SK-N-SH treated with all-trans-retinoic acid at 6 μM for 48 hours (cell line): ENCODE measurements around the gene SLC19A1.

Source experiments
- ATAC-seq: fragments of 200-7000 bp; cut with Tn5 transposase; 3 replicates; pipeline ENCODE4 v1.9.1; 2020; ENCODE audit warnings: mild to moderate bottlenecking, moderate library complexity
- BACH2 ChIP-seq: fragments of 250-450 bp; sonication (Bioruptor Pico); IDR thresholded peaks from 2 replicates; pipeline ENCODE4 v1.9.0; 2021; ENCODE audit warnings: mild to moderate bottlenecking, borderline replicate concordance
- CREB5 ChIP-seq: fragments of 250-450 bp; sonication (Bioruptor Pico); IDR thresholded peaks from 2 replicates; pipeline ENCODE4 v1.5.1; 2020; ENCODE audit warnings: low read depth, mild to moderate bottlenecking, moderate library complexity
- CSRNP3 ChIP-seq: fragments of 250-450 bp; sonication (Bioruptor Pico); IDR thresholded peaks from 2 replicates; pipeline ENCODE4 v1.5.1; 2021; ENCODE audit warnings: mild to moderate bottlenecking, moderate library complexity
- ESRRG ChIP-seq: fragments of 250-450 bp; sonication (Bioruptor Pico); IDR thresholded peaks from 2 replicates; pipeline ENCODE4 v1.6.1; 2021; ENCODE audit warnings: mild to moderate bottlenecking
- GLIS3 ChIP-seq: fragments of 250-450 bp; sonication (Bioruptor Pico); IDR thresholded peaks from 2 replicates; pipeline ENCODE4 v1.5.0; 2020; ENCODE audit warnings: mild to moderate bottlenecking, moderate library complexity
- ISL1 ChIP-seq: fragments of 250-450 bp; sonication (Bioruptor Pico); IDR thresholded peaks from 2 replicates; pipeline ENCODE4 v2.1.2; 2022; ENCODE audit warnings: mild to moderate bottlenecking, moderate library complexity
- OSR1 ChIP-seq: fragments of 250-450 bp; sonication (Bioruptor Pico); IDR thresholded peaks from 2 replicates; pipeline ENCODE4 v1.8.0; 2022; ENCODE audit warnings: moderate library complexity, mild to moderate bottlenecking, inconsistent platforms
- PATZ1 ChIP-seq: fragments of 250-450 bp; sonication (Bioruptor Pico); IDR thresholded peaks from 2 replicates; pipeline ENCODE4 v1.8.0; 2020; ENCODE audit warnings: mild to moderate bottlenecking, moderate library complexity, borderline replicate concordance
- PPARA ChIP-seq: fragments of 250-450 bp; sonication (Bioruptor Pico); IDR thresholded peaks from 2 replicates; pipeline ENCODE4 v1.5.0; 2020; ENCODE audit warnings: mild to moderate bottlenecking, borderline replicate concordance
- SNAI2 ChIP-seq: fragments of 250-450 bp; sonication (Bioruptor Pico); IDR thresholded peaks from 2 replicates; pipeline ENCODE4 v1.5.0; 2020; ENCODE audit warnings: mild to moderate bottlenecking, moderate library complexity
- TCF4 ChIP-seq: fragments of 250-450 bp; sonication (Bioruptor Pico); IDR thresholded peaks from 2 replicates; pipeline ENCODE4 v1.8.0; 2021; ENCODE audit warnings: mild to moderate bottlenecking, moderate library complexity, borderline replicate concordance
- TOX ChIP-seq: fragments of 250-450 bp; sonication (Bioruptor Pico); IDR thresholded peaks from 2 replicates; pipeline ENCODE4 v1.8.0; 2021; ENCODE audit warnings: mild to moderate bottlenecking, moderate library complexity, borderline replicate concordance
- TSHZ2 ChIP-seq: fragments of 250-450 bp; sonication (Bioruptor Pico); IDR thresholded peaks from 2 replicates; pipeline ENCODE4 v1.5.0; 2020; ENCODE audit warnings: mild to moderate bottlenecking, moderate library complexity
- ZC3H10 ChIP-seq: fragments of 250-450 bp; sonication (Bioruptor Pico); IDR thresholded peaks from 2 replicates; pipeline ENCODE4 v1.5.1; 2021; ENCODE audit warnings: mild to moderate bottlenecking, moderate library complexity
- ZFP3 ChIP-seq: fragments of 250-450 bp; sonication (Bioruptor Pico); IDR thresholded peaks from 2 replicates; pipeline ENCODE4 v1.5.0; 2020; ENCODE audit warnings: mild to moderate bottlenecking, moderate library complexity
- ZFP30 ChIP-seq: fragments of 450-650 bp; formaldehyde crosslinking; IDR thresholded peaks from 2 replicates; pipeline ENCODE4 v1.5.0; 2022; ENCODE audit warnings: mild to moderate bottlenecking, moderate library complexity
- ZNF565 ChIP-seq: fragments of 450-650 bp; formaldehyde crosslinking; conservative IDR thresholded peaks from 2 replicates; pipeline ENCODE4 v1.5.0; 2020; ENCODE audit warnings: low read depth, mild to moderate bottlenecking, moderate library complexity
- ZNF70 ChIP-seq: fragments of 450-650 bp; formaldehyde crosslinking; IDR thresholded peaks from 2 replicates; pipeline ENCODE4 v1.5.0; 2020; ENCODE audit warnings: mild to moderate bottlenecking, moderate library complexity
- ZNF8 ChIP-seq: fragments of 450-650 bp; formaldehyde crosslinking; IDR thresholded peaks from 2 replicates; pipeline ENCODE4 v1.5.0; 2020; ENCODE audit warnings: mild to moderate bottlenecking, moderate library complexity

The SLC19A1 gene

GRCh38 chr21:45464309-45464708, 77.9 kb downstream of the SLC19A1 start:
- no peak for ATAC-seq
- TF ChIP-seq PATZ1 (CRISPR knock-in tag) (no peak), BACH2 (CRISPR knock-in tag) (no peak), SNAI2 (CRISPR knock-in tag) (no peak), TOX (CRISPR knock-in tag) (no peak), PPARA (no peak), OSR1 (CRISPR knock-in tag) (no peak), ZC3H10 (no peak), ZNF565 (CRISPR knock-in tag) (no peak), ZNF8 (no peak), ESRRG (CRISPR knock-in tag) (no peak), ZNF70 (no peak), ISL1 (CRISPR knock-in tag) (no peak)

- TF ChIP-seq OSR1 (CRISPR knock-in tag) (no peak), ESRRG (CRISPR knock-in tag) (no peak), PATZ1 (CRISPR knock-in tag) (no peak), ZFP3 (CRISPR knock-in tag) (no peak), ZNF565 (CRISPR knock-in tag) (no peak), ZNF8 (no peak), CSRNP3 (CRISPR knock-in tag) (no peak), ZFP30 (CRISPR knock-in tag) (no peak), GLIS3 (no peak), TSHZ2 (CRISPR knock-in tag) (no peak), TCF4 (CRISPR knock-in tag) (no peak), CREB5 (CRISPR knock-in tag) (no peak)
- no peak for ATAC-seq
These were observed 78.4 kb downstream of the SLC19A1 start for GRCh38 chr21:45463871-45464270.

- ATAC-seq = no peak
These were observed 80.4 kb downstream of the SLC19A1 start for GRCh38 chr21:45461806-45462341.

More at GRCh38 chr21:45461806-45462341, 80.4 kb downstream of the SLC19A1 start:
- TF ChIP-seq BACH2 (CRISPR knock-in tag) (no peak), GLIS3 (no peak), ZNF8 (no peak), CSRNP3 (CRISPR knock-in tag) (no peak), CREB5 (CRISPR knock-in tag) (no peak)
